ENCODE results near the gene APOL1.
"Not testable (repeated sequence)": the region's sequence is repeated elsewhere in the genome, so short reads cannot be mapped to it uniquely, and the experiment has no call there.

Gene APOL1

DNA sequence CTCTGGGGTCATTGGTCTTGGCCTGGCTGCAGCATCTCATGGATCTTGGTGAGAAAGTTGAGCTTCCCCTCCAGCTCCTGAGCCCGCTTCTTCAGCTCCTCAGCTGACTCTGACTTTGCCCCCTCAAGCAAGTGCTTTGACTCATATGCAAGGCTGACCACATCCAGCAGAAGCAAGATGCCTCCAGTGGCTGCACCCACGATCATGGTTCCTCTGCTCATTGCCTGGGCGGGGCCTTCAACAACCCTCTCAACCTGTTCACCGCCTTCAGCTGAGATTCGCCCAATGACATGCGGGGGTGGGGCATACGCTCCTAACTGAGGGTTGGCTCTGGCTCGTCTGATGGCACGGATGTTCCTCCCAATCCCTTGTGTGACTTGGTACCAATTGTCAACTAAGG lies 25.5 kb upstream of the APOL1 start:
- no peak for TF ChIP-seq ZNF8 (CRISPR knock-in tag; IDR thresholded peaks at IDR 0.05)
- TF ChIP-seq, protein P1, sequence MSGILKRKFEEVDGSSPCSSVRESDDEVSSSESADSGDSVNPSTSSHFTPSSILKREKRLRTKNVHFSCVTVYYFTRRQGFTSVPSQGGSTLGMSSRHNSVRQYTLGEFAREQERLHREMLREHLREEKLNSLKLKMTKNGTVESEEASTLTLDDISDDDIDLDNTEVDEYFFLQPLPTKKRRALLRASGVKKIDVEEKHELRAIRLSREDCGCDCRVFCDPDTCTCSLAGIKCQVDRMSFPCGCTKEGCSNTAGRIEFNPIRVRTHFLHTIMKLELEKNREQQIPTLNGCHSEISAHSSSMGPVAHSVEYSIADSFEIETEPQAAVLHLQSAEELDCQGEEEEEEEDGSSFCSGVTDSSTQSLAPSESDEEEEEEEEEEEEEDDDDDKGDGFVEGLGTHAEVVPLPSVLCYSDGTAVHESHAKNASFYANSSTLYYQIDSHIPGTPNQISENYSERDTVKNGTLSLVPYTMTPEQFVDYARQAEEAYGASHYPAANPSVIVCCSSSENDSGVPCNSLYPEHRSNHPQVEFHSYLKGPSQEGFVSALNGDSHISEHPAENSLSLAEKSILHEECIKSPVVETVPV (CRISPR knock-in tag; IDR thresholded peaks at IDR 0.05) = no peak
- no peak for TF ChIP-seq ISL1 (CRISPR knock-in tag; IDR thresholded peaks at IDR 0.05)
- no peak for TF ChIP-seq CSDC2 (CRISPR knock-in tag; IDR thresholded peaks at IDR 0.05)
- TF ChIP-seq PPARA (CRISPR knock-in tag; IDR thresholded peaks at IDR 0.05; ENCODE audit: borderline replicate concordance) = no peak
- TF ChIP-seq RARB (CRISPR knock-in tag; IDR thresholded peaks at IDR 0.05) = no peak
- TF ChIP-seq, protein P2, sequence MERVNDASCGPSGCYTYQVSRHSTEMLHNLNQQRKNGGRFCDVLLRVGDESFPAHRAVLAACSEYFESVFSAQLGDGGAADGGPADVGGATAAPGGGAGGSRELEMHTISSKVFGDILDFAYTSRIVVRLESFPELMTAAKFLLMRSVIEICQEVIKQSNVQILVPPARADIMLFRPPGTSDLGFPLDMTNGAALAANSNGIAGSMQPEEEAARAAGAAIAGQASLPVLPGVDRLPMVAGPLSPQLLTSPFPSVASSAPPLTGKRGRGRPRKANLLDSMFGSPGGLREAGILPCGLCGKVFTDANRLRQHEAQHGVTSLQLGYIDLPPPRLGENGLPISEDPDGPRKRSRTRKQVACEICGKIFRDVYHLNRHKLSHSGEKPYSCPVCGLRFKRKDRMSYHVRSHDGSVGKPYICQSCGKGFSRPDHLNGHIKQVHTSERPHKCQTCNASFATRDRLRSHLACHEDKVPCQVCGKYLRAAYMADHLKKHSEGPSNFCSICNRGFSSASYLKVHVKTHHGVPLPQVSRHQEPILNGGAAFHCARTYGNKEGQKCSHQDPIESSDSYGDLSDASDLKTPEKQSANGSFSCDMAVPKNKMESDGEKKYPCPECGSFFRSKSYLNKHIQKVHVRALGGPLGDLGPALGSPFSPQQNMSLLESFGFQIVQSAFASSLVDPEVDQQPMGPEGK (CRISPR knock-in tag; IDR thresholded peaks at IDR 0.05; ENCODE audit: borderline replicate concordance) = no peak
- no peak for ATAC-seq

DNA sequence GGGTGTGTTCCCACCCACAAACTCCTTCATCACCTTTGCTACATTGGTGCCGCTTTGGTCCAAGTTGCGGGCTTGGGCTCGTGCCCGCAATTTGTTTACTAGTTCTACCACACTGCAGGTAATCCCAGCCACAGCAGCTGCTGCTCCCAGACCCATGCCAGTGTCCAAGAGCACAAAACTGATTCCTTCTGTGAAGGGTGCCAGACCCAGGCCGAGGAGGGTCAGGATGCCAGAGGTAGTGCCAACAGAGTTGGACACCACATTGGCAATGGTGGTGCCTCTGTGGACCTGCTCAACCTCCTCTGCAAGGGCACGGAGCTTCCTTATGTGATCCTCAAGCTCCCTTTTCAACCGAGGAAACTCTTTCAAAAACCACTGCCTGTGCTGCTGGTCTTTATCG lies 25.1 kb upstream of the APOL1 start:
- TF ChIP-seq BACH2 (CRISPR knock-in tag; IDR thresholded peaks at IDR 0.05; ENCODE audit: borderline replicate concordance) (no peak), ZC3H10 (CRISPR knock-in tag; IDR thresholded peaks at IDR 0.05) (no peak), CSDC2 (CRISPR knock-in tag; IDR thresholded peaks at IDR 0.05) (no peak), ESRRG (CRISPR knock-in tag; IDR thresholded peaks at IDR 0.05) (no peak), GLIS3 (CRISPR knock-in tag; IDR thresholded peaks at IDR 0.05) (no peak)
- TF ChIP-seq, protein P3, sequence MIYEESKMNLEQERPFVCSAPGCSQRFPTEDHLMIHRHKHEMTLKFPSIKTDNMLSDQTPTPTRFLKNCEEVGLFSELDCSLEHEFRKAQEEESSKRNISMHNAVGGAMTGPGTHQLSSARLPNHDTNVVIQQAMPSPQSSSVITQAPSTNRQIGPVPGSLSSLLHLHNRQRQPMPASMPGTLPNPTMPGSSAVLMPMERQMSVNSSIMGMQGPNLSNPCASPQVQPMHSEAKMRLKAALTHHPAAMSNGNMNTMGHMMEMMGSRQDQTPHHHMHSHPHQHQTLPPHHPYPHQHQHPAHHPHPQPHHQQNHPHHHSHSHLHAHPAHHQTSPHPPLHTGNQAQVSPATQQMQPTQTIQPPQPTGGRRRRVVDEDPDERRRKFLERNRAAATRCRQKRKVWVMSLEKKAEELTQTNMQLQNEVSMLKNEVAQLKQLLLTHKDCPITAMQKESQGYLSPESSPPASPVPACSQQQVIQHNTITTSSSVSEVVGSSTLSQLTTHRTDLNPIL (CRISPR knock-in tag; IDR thresholded peaks at IDR 0.05; ENCODE audit: low read depth) = no peak
- ATAC-seq = no peak

DNA sequence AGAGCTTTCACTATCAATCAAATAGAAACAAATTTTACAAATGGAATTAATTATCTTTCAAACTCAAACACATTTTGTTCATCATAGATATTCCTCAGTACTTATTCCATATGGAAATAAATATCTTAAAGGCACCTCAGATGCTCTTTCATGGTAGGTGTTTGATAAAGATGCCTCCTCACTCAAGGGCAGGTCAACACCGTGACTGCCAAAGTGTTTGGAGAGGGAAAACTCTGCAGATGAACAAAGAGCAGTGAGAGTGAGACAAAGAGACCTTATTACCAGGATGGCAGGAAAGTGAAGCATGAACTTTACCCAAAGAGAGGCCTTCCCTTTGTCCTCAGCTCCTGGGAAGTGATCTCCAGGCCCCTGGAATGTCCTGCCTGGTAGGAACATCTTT lies 24.6 kb upstream of the APOL1 start:
- not testable (repeated sequence) for ATAC-seq

DNA sequence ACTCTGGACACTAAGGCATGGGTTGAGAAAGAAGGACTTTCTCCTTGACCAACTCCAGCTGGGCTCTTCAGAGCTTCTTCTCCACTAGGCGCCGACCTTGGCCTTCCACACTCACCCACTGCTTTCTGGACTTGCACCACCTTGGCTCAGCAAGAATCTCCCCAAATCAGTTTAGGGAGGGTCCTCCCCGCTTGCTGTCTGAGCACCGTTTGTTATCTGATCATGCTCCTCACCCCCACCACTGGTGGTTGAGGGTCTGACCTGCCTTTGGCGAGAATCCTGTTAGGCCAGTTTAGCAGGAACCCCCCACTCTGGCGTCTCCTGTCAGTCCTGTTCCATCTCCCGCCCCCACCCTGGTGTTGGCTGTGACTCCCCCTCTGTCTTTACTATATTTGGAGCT lies 24.0 kb upstream of the APOL1 start:
- ATAC-seq = no peak
- TF ChIP-seq ZFP3 (CRISPR knock-in tag; IDR thresholded peaks at IDR 0.05) (no peak), RARB (CRISPR knock-in tag; IDR thresholded peaks at IDR 0.05) (no peak)

DNA sequence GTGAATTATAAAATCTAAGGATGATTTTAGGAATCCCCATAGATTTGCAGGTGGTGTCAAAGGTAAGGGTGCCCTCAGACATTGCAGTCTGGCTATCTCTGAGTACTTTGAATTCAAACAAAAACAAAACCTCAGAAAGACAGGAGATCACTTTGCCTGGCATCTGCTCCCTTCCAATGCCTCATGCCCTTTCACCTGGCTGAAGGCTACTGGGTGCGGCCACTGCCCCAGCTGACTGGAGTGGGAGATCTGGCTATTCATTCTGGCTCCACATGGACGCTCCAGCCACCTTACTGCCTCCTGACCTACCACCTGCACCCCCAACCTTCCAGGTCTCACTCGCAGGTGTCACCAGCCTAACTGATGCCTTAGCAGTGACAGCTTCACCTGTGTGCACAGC lies 23.3 kb upstream of the APOL1 start:
- ATAC-seq = not testable (repeated sequence)

DNA sequence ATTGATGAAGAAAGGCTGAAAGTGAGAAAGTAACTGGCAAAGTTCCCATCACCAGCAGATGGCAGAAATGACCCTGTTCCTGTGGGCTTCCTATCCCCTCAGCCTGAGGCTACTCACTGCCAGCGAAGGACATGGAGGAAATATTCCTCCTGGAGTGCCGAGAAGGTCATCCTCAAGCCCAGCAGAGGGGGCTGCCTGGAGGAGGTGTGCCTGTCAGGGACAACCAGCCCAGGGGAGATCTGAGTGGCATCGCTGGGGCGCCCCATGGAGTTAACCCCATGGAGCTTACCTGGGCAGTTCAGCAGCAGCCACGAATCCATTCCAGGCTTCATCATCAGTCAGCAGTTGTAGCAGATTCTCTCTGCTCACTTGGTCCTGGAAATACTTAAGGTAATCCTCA lies 21.9 kb upstream of the APOL1 start:
- ATAC-seq = not testable (repeated sequence)

DNA sequence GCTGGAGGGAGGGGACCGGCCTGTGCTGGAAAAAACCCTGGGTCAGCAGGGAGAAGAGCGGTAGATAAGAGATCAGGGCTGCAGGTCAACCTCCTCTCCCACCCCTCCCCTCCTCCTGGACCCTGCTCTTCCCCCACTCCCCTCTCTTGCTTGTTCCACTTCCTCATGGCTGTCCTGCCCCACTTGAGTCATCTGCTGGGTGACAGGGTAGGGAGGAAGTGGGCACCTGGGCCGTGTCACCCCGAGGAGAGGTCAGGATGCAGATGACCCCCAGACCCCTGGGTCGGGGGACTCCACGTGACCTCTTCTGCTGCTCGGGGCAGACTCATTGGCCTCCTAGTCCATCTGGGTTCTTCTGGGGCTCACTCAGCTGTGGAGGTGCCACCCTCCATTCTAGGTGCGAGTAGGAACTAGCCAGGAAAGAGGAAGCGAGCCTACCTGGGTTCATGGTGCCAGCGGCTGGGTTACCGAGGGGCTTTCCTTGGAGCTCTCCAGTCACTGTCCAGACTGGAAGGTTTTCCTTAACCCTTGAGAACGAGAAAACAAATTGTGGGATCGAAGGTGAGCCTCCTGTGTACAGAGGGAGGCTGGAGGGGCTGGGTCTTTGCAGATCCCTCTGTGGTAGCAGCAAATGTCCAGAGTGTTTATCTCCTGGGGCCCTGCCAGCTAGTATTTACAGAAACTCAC lies 20.1 kb upstream of the APOL1 start:
- no peak for ATAC-seq

More for the DNA sequence above, 20.1 kb upstream of the APOL1 start:
- TF ChIP-seq ISL1 (CRISPR knock-in tag; IDR thresholded peaks at IDR 0.05) (no peak), PPARA (CRISPR knock-in tag; IDR thresholded peaks at IDR 0.05; ENCODE audit: borderline replicate concordance) (no peak), ARNTL (CRISPR knock-in tag; IDR thresholded peaks at IDR 0.05; ENCODE audit: borderline replicate concordance, low read depth) (no peak), RARB (CRISPR knock-in tag; IDR thresholded peaks at IDR 0.05) (no peak), ZFP3 (CRISPR knock-in tag; IDR thresholded peaks at IDR 0.05) (no peak), ZC3H10 (CRISPR knock-in tag; IDR thresholded peaks at IDR 0.05) (no peak), SNAI2 (CRISPR knock-in tag; IDR thresholded peaks at IDR 0.05) (no peak), BACH2 (CRISPR knock-in tag; IDR thresholded peaks at IDR 0.05; ENCODE audit: borderline replicate concordance) (no peak), ZNF565 (CRISPR knock-in tag; conservative IDR thresholded peaks at IDR 0.05; ENCODE audit: low read depth) (no peak)
- TF ChIP-seq, protein P3 (CRISPR knock-in tag; IDR thresholded peaks at IDR 0.05; ENCODE audit: low read depth) = no peak

All from SK-N-SH treated with all-trans-retinoic acid at 6 μM for 48 hours (cell line).